H9 (cell line): ENCODE measurements around the gene GFOD2. TPM values are rescaled to one million over a fixed set of nuclear protein-coding genes. Genes with fewer than 3 reads are reported as not detected.

Source experiments
- DNase-seq: peaks from one replicate; pipeline ENCODE4 v3.0.0-alpha.2; 2017
- H2AFZ ChIP-seq: one replicate; pipeline ENCODE4 v1.6.1; 2013; ENCODE audit warnings: mild to moderate bottlenecking, low read length, control low read depth, moderate library complexity
- H2AK5ac ChIP-seq: 2 replicates; pipeline ENCODE4 v1.6.1; 2013; ENCODE audit warnings: low read length, control low read depth, mixed read lengths; ENCODE audit not compliant: insufficient read length
- H2BK120ac ChIP-seq: one replicate; pipeline ENCODE4 v1.6.1; 2013; ENCODE audit warnings: low read depth, mild to moderate bottlenecking, low read length, control low read depth, inconsistent platforms; ENCODE audit not compliant: poor library complexity, severe bottlenecking
- H2BK12ac ChIP-seq: 2 replicates; pipeline ENCODE4 v1.6.1; 2013; ENCODE audit warnings: low read length, control low read depth, mixed read lengths, low read depth; ENCODE audit not compliant: insufficient read length
- H2BK15ac ChIP-seq: 2 replicates; pipeline ENCODE4 v1.6.1; 2013; ENCODE audit warnings: low read depth, low read length, control low read depth
- H2BK20ac ChIP-seq: one replicate; pipeline ENCODE4 v1.6.1; 2013; ENCODE audit warnings: low read depth, mild to moderate bottlenecking, low read length, control low read depth, inconsistent platforms; ENCODE audit not compliant: poor library complexity, severe bottlenecking
- H2BK5ac ChIP-seq: 2 replicates; pipeline ENCODE4 v1.6.1; 2013; ENCODE audit warnings: low read length, control low read depth, mixed read lengths; ENCODE audit not compliant: insufficient read length
- H3K14ac ChIP-seq: 2 replicates; pipeline ENCODE4 v1.6.1; 2013; ENCODE audit warnings: low read length, control low read depth; ENCODE audit not compliant: insufficient read depth
- H3K18ac ChIP-seq: 2 replicates; pipeline ENCODE4 v1.6.1; 2013; ENCODE audit warnings: low read depth, mild to moderate bottlenecking, mixed read lengths, low read length, control low read depth; ENCODE audit not compliant: insufficient read length
- H3K23ac ChIP-seq: 2 replicates; pipeline ENCODE4 v1.6.1; 2013; ENCODE audit warnings: low read length, control low read depth, mixed read lengths, low read depth; ENCODE audit not compliant: insufficient read length
- H3K23me2 ChIP-seq: 2 replicates; pipeline ENCODE4 v1.6.1; 2013; ENCODE audit warnings: low read depth, mild to moderate bottlenecking, mixed read lengths, low read length, control low read depth; ENCODE audit not compliant: insufficient read length, poor library complexity, severe bottlenecking
- H3K27ac ChIP-seq: 2 replicates; pipeline ENCODE4 v1.5.1; 2013; ENCODE audit warnings: low read length, control low read depth, mixed read lengths, low read depth; ENCODE audit not compliant: insufficient read length
- H3K27me3 ChIP-seq: 2 replicates; pipeline ENCODE4 v1.6.1; 2013; ENCODE audit warnings: low read length, control low read depth, inconsistent platforms; ENCODE audit not compliant: insufficient read depth
- H3K4ac ChIP-seq: 2 replicates; pipeline ENCODE4 v1.6.1; 2013; ENCODE audit warnings: low read depth, mild to moderate bottlenecking, control low read depth, inconsistent platforms, low read length, moderate library complexity
- H3K4me1 ChIP-seq: 2 replicates; pipeline ENCODE4 v1.6.1; 2013; ENCODE audit warnings: low read length, control low read depth, inconsistent platforms; ENCODE audit not compliant: insufficient read depth
- H3K4me2 ChIP-seq: 2 replicates; pipeline ENCODE4 v1.6.1; 2013; ENCODE audit warnings: low read length, control low read depth, mixed read lengths; ENCODE audit not compliant: insufficient read length, insufficient read depth
- H3K56ac ChIP-seq: 2 replicates; pipeline ENCODE4 v1.6.1; 2013; ENCODE audit warnings: low read depth, mild to moderate bottlenecking, mixed read lengths, low read length, control low read depth; ENCODE audit not compliant: insufficient read length
- H3K79me1 ChIP-seq: 2 replicates; pipeline ENCODE4 v1.6.1; 2013; ENCODE audit warnings: low read depth, mild to moderate bottlenecking, moderate library complexity, low read length, control low read depth, inconsistent platforms; ENCODE audit not compliant: insufficient read depth, poor library complexity, severe bottlenecking
- H3K79me2 ChIP-seq: 2 replicates; pipeline ENCODE4 v1.6.1; 2013; ENCODE audit warnings: low read length, control low read depth, inconsistent platforms; ENCODE audit not compliant: insufficient read depth
- H3K9ac ChIP-seq: 2 replicates; pipeline ENCODE4 v1.6.1; 2013; ENCODE audit warnings: low read length, control low read depth, mixed read lengths; ENCODE audit not compliant: insufficient read length; ENCODE audit errors: extremely low read depth
- H3K9me3 ChIP-seq: one replicate; pipeline ENCODE4 v1.6.1; 2013; ENCODE audit warnings: low read depth, low read length, inconsistent platforms; ENCODE audit not compliant: control insufficient read depth
- H3T11ph ChIP-seq: one replicate; pipeline ENCODE4 v1.6.1; 2013; ENCODE audit warnings: mild to moderate bottlenecking, low read length, control low read depth, inconsistent platforms
- H4K20me1 ChIP-seq: one replicate; pipeline ENCODE4 v1.6.1; 2013; ENCODE audit not compliant: control insufficient read depth, insufficient read length, insufficient read depth
- H4K5ac ChIP-seq: 2 replicates; pipeline ENCODE4 v1.6.1; 2013; ENCODE audit warnings: low read depth, mild to moderate bottlenecking, mixed read lengths, low read length, control low read depth; ENCODE audit not compliant: insufficient read length
- H4K8ac ChIP-seq: replicated peaks from 2 replicates; pipeline ENCODE4 v1.6.1; 2013; ENCODE audit warnings: low read length, control low read depth, mixed read lengths, low read depth; ENCODE audit not compliant: insufficient read length
- H4K91ac ChIP-seq: 2 replicates; pipeline ENCODE4 v1.6.1; 2013; ENCODE audit warnings: low read depth, mild to moderate bottlenecking, moderate library complexity, mixed read lengths, low read length, control low read depth; ENCODE audit not compliant: insufficient read length
- H3K27ac Mint-ChIP-seq, 3 experiments: 2 replicates in 2 of 3; 3 replicates in 1 of 3; pipeline ENCODE4 v1.8.0; 2020 to 2021; ENCODE audit warnings: mixed read lengths in 3 of 3, mild to moderate bottlenecking in 1 of 3, moderate library complexity in 1 of 3
- H3K27me3 Mint-ChIP-seq: 2 replicates; pipeline ENCODE4 v1.8.0; 2021; ENCODE audit warnings: low read depth, mild to moderate bottlenecking, moderate library complexity, mixed read lengths
- H3K36me3 Mint-ChIP-seq, 3 experiments: 2 replicates in 2 of 3; 3 replicates in 1 of 3; pipeline ENCODE4 v1.8.0; 2020 to 2021; ENCODE audit warnings: low read depth in 3 of 3, mixed read lengths in 3 of 3; ENCODE audit not compliant: insufficient read depth in 1 of 3
- H3K4me1 Mint-ChIP-seq, 2 experiments: 2 replicates each; pipeline ENCODE4 v1.8.0; 2020; ENCODE audit warnings: mixed read lengths in 2 of 2
- H3K4me3 Mint-ChIP-seq, 2 experiments: 2 replicates in 1 of 2; 3 replicates in 1 of 2; pipeline ENCODE4 v1.8.0; 2020 to 2021; ENCODE audit warnings: mild to moderate bottlenecking in 2 of 2, mixed read lengths in 2 of 2, moderate library complexity in 1 of 2
- H3K9me3 Mint-ChIP-seq, 2 experiments: 2 replicates in 1 of 2; 3 replicates in 1 of 2; pipeline ENCODE4 v1.8.0; 2020; ENCODE audit warnings: mild to moderate bottlenecking in 2 of 2, mixed read lengths in 2 of 2, moderate library complexity in 1 of 2
- CTCF ChIP-seq: fragments of 200-600 bp; sonication (generic); conservative IDR thresholded peaks from 3 replicates; pipeline ENCODE4 v1.8.0; 2021; ENCODE audit warnings: antibody characterized with exemption, mild to moderate bottlenecking
- WGBS: extraction: QIAGEN DNeasy Blood & Tissue Kit; methylation state at CpG from one replicate; pipeline ENCODE4 v1.1.7; 2013; ENCODE audit warnings: missing lambda C conversion rate, low lambda C conversion rate, mixed read lengths; ENCODE audit not compliant: insufficient read length; ENCODE audit errors: extremely low coverage; 5-methylcytosine and 5-hydroxymethylcytosine counted together
- total RNA-seq: library from RNA; stranded (reverse); gene quantifications from 2 replicates; pipeline ENCODE4 v1.2.1, GENCODE V29; 2021

The GFOD2 gene
- total RNA-seq, 1 experiment from 2014 or later: 21.8 TPM

- H4K8ac ChIP-seq: no peak overlapping the region
- Mint-ChIP-seq H3K9me3 (no peaks in the 10 kb centered on the region; a peak in 1 of 5 replicates), H3K27ac (no peak overlapping the region), H3K36me3 (no peaks in the 10 kb centered on the region; a peak in 2 of 7 replicates), H3K4me3 (no peak overlapping the region), H3K27me3 (no peaks in the 10 kb centered on the region), H3K4me1 (peaks cover 4 to 11% of the 10 kb centered on the region in 2 experiments)
- peaks cover 6% of the 10 kb centered on the region for H3K79me1 ChIP-seq
- H4K91ac ChIP-seq: no peak overlapping the region
- H3K4me2 ChIP-seq: no peak overlapping the region
- no peak for DNase-seq
- no peak overlapping the region for H3K56ac ChIP-seq
- no peak overlapping the region for H3T11ph ChIP-seq
- no peak overlapping the region for H2AFZ ChIP-seq
- H2BK15ac ChIP-seq: no peak overlapping the region
- H3K18ac ChIP-seq: no peak overlapping the region
- no peaks in the 10 kb centered on the region for H4K20me1 ChIP-seq
- no peak overlapping the region for H2BK12ac ChIP-seq
- no CpG with 5 or more reads among the region's 5 CpGs for WGBS
- no peak overlapping the region for H2BK5ac ChIP-seq
- H3K23ac ChIP-seq: no peak overlapping the region
- no peak overlapping the region for H2BK120ac ChIP-seq
- no peak overlapping the region for H4K5ac ChIP-seq
- no peak overlapping the region for H3K9ac ChIP-seq
- peaks cover 3% of the 10 kb centered on the region; the same call in 1 of the 2 replicates for H3K79me2 ChIP-seq
- H3K27me3 ChIP-seq: no peaks in the 10 kb centered on the region
- no peak overlapping the region for H3K14ac ChIP-seq
- no peaks in the 10 kb centered on the region for H3K4me1 ChIP-seq
- H3K23me2 ChIP-seq: no peaks in the 10 kb centered on the region
- no peak overlapping the region for H3K4ac ChIP-seq
- no peaks in the 10 kb centered on the region for H3K9me3 ChIP-seq
- no peak overlapping the region for H2AK5ac ChIP-seq
- TF ChIP-seq CTCF: no peak
- H3K27ac ChIP-seq: no peak overlapping the region
- H2BK20ac ChIP-seq: no peak overlapping the region
Observed at GRCh38 chr16:67704110-67704509, 15.0 kb downstream of the GFOD2 start.
